RPMI8226 (cell line): ENCODE data around the gene TSGA10IP.

Experiments used
- DNase-seq: peaks from one replicate; pipeline ENCODE4 v3.0.0-alpha.2; 2015

TSGA10IP gene

DNA sequence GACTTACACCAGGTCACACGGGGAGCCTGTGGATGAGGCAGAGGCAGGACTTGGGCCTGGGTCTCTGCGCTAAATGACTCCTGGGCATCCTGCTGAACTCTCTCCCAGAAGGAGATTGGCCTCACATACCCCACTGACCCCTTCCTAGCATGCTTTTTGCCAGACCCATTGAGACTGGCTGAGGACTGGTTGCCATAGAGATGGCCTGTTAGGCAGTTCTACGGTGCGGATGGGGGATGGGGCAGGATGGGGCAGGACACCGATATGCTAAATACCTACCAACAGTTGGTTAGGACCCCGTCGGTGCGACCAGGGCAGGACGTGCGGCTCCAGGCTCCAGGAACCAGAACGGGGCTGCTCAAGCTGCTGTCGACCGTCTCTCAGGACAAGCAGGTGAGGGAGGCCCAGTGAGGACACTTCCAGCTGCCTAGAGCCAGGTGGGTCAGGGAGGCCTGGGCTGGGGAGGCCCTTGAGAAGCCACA lies at the start of gene TSGA10IP:
Gene TSGA10IP (plus strand): TSS at position 51 of the 482 bp plus-strand sequence. CDS start 196 bp downstream, at position 247.
- no peak for DNase-seq

GRCh38 chr11:65895482-65895981 lies 49.7 kb upstream of the TSGA10IP start:
- no peak for DNase-seq

DNA sequence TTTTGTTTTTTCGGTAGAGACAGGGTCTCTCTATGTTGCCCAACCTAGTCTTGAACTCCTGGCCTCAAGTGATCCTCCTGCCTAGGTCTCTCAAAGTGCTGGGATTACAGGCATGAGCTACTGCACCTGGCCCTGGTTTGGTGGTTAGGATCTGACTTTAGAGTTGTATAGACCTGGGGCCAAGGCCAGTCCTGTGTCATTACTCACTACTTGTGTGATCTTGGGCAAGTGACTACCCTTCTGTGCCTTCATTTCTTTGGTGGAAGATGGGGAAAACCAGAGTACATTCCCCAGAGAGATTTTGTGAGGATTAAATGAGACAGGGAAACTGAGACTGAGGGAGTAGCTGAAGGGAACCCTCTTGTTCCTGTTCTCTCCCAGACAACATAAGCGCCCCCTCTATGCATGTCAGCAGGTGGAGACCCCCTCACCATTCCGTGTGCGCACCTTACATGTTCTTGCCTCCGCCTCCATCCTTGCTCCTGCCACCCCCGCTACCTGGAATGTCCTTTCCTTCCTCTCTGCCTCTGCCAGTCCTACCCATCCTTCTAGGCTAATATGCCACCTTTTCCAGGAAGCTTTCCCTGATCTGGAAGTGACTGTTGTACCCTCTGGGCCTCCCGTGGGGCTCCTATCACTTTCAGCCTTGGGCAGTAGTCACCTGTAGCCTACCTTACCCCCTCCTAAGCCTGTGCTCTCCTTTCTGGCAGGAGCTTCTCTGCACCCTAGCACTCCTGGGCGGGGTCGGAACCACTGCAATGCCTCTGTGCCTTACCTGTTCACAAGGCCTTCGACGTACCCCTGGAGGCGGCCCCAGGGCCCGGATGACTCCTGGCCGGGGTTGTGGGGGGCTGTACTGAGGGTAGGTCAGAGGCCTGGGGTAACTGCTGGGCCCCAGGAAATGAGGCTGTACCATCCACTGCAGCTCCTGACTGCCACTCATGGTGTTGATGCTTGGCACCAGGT lies 49.0 kb upstream of the TSGA10IP start:
- DNase-seq = no peak

DNA sequence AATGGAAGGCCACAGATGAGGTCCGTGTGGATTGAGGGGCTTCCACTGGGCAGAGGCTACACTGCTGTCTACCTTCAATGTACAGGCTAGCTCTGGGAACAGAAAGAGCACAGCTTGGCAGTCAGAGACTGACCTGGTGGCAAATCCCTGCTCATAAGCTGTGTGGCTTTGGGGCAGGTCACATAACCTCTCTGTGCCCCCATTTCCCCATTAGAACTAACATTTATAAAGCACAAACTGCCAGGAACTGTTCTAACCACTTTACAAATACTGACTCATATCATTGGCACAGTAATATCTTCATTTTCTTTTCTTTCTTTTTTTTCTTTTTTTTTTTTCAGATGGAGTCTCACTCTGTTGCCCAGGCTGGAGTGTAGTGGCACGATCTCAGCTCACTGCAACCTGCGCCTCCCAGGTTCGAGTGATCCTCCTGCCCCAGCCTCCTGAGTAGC lies 48.2 kb upstream of the TSGA10IP start:
- no peak for DNase-seq

GRCh38 chr11:65898656-65899355 lies 46.5 kb upstream of the TSGA10IP start:
- DNase-seq = peak; percentile 49

DNA sequence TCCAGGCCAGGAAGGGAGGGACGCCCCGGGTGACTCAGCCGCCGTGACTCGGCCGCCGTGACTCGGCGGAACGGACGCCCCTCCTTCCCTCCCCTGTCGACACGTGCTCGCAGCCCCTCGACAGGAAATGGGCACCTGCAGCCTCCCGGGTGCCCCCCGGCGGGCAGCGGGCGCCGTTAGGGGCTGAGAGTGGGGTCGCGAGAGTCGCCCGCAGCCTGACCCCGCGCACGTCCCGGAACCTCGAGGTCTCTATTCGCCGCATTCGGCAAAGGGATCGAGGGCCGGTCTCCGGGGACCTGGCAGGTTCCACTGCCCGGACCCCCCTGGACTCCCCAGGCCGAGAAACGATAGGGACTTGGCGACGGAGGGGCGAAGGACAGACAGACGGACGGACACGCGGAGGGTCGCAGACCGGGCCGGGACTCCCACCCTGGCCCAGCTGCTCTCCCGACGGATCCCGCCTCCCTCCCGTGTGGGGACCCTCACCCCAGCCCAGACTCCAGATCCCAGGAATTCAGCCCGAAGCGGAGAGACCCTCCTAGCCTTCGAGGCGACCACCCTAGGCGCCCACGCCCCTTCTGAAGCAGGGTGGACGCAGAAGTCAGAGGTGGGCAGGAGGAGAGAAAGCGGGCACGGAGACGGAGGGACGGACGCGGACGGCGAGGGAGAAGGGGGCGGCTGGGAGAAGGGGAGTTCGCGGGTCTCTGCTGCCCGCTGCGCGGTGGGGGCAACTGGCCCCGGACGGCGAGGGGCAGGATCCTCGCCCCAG lies 45.7 kb upstream of the TSGA10IP start:
- no peak for DNase-seq

GRCh38 chr11:65900125-65900898 lies 45.0 kb upstream of the TSGA10IP start, which contains the start of gene FOSL1:
FOSL1 (minus strand) TSS chr11:65900388; CDS start chr11:65900339, 49 bp downstream.
- DNase-seq = peak; percentile 99

DNA sequence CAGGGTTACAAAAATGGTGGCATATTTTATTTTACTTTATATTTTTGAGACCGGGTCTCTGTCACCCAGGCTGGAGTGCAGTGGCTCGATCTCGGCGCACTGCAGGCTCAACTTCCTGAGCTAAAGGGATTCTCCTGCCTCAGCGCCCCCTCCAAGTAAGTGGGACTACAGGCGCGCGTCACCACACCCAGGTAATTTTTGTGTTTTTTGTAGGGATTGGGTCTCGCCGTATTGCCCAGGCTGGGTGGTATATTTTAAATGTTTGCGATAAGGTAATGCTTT lies 44.4 kb upstream of the TSGA10IP start:
- DNase-seq = no peak

DNA sequence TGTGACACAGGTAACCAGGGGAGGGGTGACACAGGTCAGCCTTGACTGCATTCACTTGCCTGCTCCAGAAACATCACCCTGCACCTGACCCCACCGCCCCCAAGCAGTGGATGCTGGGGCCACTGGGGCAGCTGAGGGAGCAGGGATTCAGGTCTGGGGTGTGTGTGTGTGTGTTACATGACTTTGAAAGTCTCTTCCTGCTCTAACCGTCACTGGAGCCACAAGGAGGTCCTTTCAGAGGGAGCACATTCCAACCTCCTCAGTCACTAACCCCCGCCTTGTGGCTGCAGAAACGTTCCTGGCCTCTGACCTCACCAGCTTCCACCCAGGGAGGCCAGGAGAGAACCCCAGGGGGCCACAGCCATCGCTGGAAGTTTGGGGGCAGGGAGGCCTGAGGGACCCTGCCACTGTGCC lies 42.2 kb upstream of the TSGA10IP start:
- no peak for DNase-seq

- no peak for DNase-seq
Measured at GRCh38 chr11:65903715-65904114, 41.6 kb upstream of the TSGA10IP start.

DNA sequence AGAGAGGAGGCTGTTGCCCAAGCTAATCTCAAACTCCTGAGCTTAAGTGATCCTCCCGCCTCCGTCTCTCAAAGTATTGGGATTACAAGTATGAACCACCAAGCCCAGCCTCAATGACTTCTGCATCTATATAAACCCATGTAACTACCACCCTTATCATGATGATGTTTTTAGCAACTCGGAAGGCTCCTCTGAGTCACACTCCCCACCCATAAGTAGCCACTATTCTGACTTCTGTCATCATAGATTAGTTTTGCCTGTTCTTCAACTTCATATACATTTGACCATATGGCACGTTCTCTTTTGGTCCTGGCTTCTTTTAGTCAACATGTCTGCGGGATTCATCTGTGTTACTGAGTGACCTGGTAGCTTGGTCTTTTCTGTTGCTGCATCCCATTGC lies 38.7 kb upstream of the TSGA10IP start:
- DNase-seq = no peak

GRCh38 chr11:65907878-65908277 lies 37.4 kb upstream of the TSGA10IP start:
- no peak for DNase-seq

GRCh38 chr11:65911682-65912568 lies 33.4 kb upstream of the TSGA10IP start:
- DNase-seq = no peak

GRCh38 chr11:65912845-65913244 lies 32.4 kb upstream of the TSGA10IP start:
- DNase-seq = no peak

DNA sequence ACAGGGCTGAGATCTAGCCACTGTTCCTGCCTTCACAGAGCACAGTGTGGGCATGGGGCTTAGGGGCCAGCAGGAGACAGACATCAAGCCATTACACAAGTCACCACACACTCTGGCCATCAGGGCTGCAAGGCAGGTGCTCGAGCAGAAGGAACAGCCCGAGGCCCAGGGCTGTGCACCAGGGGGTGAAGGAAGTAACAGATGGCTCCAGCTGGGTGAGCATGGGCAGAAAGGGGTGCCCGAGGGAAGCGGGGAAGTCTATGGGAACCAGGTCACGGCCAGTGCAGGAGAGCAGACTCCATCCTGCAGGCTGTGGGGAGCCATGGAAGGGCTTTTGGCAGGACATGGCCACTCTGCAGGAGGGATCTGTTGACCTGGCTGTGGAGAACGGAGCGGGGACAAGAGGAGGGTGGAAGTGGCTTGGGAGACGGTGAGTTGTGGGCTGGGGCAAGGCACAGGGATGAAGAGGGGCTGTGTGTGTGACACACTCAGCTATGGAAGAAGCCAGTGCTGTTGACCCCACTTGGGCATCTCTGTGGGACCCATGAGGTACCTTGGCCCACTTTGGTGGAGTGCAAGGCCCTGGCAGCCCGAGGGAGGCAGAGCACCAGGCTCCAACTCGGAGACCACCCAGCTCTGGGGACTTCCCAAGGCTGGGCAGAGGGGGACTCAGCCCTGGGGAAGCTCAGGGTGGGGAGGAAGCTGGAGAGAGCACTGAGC lies 30.0 kb upstream of the TSGA10IP start:
- DNase-seq = no peak

DNA sequence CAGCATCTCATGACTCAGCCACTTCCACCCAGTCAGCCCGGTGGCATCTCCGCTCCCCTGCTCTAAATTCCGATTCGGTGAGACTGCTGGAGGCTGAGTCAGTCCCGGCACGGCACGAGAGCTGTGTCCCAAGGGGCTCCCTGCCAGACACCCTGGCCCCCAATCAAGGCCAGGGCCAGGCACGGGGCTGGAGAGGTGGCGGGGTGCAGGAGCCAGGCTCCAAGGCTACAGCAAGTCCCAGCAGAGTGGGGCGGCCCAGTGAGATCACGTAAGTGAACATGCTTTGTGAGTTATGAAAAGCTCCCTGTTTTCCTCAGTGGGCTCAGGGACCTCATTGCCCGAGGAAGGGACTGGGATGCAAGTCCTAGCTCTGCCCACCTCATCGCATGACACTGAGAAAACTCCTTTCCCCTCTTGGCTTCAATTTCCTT lies 29.4 kb upstream of the TSGA10IP start:
- no peak for DNase-seq

- DNase-seq = no peak
Measured at GRCh38 chr11:65916391-65916790, 28.9 kb upstream of the TSGA10IP start.

GRCh38 chr11:65917077-65917433 lies 28.2 kb upstream of the TSGA10IP start:
- DNase-seq = no peak

DNA sequence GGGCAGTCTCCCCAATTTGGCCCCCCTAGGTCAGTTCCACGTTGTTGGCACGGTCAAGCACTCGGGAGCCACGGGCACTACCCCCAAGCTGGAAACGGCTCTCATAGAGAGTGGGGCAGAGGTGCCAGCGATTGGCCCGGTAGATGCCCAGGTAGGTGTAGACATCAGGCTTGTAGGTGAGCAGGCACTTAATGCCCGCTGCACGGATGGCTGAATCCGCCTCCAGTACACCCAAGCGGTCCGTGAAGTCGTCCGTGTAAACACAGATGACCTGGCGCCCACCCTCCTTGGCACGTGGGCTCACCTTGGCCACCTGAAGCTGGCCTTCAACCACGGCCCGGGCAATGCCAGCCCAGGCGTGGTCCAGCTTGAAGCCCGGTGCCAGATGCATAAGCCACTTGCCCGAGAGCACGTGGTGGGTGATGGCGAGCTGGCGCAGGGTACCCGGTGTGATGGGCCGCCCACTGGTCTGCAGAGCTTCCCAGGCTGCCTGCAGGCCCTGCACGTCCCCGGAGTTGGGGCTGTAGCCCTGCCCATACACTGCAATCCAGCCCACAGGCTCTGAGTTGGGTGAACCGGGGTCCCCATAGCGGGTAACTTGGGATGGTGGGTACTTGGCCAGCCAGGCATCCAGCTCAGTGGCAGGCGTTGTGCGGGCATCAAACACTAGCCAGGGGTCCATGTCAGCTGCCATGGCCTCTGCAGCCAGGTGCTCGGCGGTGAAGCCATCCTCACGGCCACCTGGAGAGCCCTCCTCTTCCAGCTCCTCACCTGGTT lies 27.7 kb upstream of the TSGA10IP start:
- DNase-seq = no peak
